Measurements from ENCODE around the gene FAM13C.
"Not testable (repeated sequence)": the region's sequence is repeated elsewhere in the genome, so short reads cannot be mapped to it uniquely, and the experiment has no call there.

FAM13C gene

GRCh38 chr10:59272061-59272460, 90.3 kb downstream of the FAM13C start:
- DNase-seq: no peak

- DNase-seq: no peak
Measured at GRCh38 chr10:59271160-59271559, 91.2 kb downstream of the FAM13C start.

GRCh38 chr10:59270492-59270891, 91.9 kb downstream of the FAM13C start:
- no peak for DNase-seq

- no peak for DNase-seq
Measured at GRCh38 chr10:59269651-59270050, 92.7 kb downstream of the FAM13C start.

GRCh38 chr10:59268460-59268859, 93.9 kb downstream of the FAM13C start:
- no peak for DNase-seq

- DNase-seq: no peak
Measured at GRCh38 chr10:59266321-59266720, 96.0 kb downstream of the FAM13C start.

- no peak for DNase-seq
Measured at GRCh38 chr10:59265141-59265540, 97.2 kb downstream of the FAM13C start.

- DNase-seq: no peak
Measured at GRCh38 chr10:59258890-59259289, 103.5 kb downstream of the FAM13C start.

- DNase-seq: no peak
Measured at GRCh38 chr10:59257224-59257623, 105.1 kb downstream of the FAM13C start.

- DNase-seq: no peak
Measured at GRCh38 chr10:59255463-59255862, 106.9 kb downstream of the FAM13C start.

- no peak for DNase-seq
Measured at GRCh38 chr10:59252491-59252890, 109.9 kb downstream of the FAM13C start.

GRCh38 chr10:59245686-59246085, 116.7 kb downstream of the FAM13C start:
- DNase-seq: peak in 1 of 2 donors; percentile 66

GRCh38 chr10:59244871-59245270, 117.5 kb downstream of the FAM13C start:
- DNase-seq: no peak

- DNase-seq: no peak
Measured at GRCh38 chr10:59243611-59244195, 118.6 kb downstream of the FAM13C start.

- DNase-seq: no peak
Measured at GRCh38 chr10:59242991-59243390, 119.4 kb downstream of the FAM13C start.

- no peak for DNase-seq
Measured at GRCh38 chr10:59242057-59242456, 120.3 kb downstream of the FAM13C start.

- peak; percentile 30 to 57 for DNase-seq
Measured at GRCh38 chr10:59240582-59241183, 121.7 kb downstream of the FAM13C start.

- DNase-seq: not testable (repeated sequence)
Measured at GRCh38 chr10:59239108-59239507, 123.2 kb downstream of the FAM13C start.

- DNase-seq: no peak
Measured at GRCh38 chr10:59237775-59238174, 124.6 kb downstream of the FAM13C start.

GRCh38 chr10:59236064-59236697, 126.2 kb downstream of the FAM13C start:
- no peak for DNase-seq

GRCh38 chr10:59234816-59235429, 127.4 kb downstream of the FAM13C start:
- DNase-seq: peak; percentile 5 to 28

- DNase-seq: no peak
Measured at GRCh38 chr10:59234194-59234593, 128.2 kb downstream of the FAM13C start.

GRCh38 chr10:59229441-59229840, 132.9 kb downstream of the FAM13C start:
- no peak for DNase-seq

GRCh38 chr10:59227136-59227673, 135.1 kb downstream of the FAM13C start:
- DNase-seq: no peak
